Vagina (tissue), 2 donors: ENCODE data around the gene CCNG2. TPM values are rescaled to one million over a fixed set of nuclear protein-coding genes. Genes with fewer than 3 reads are reported as not detected.

ENCODE experiments used
- DNase-seq, 2 donors: peaks; one replicate each; pipeline ENCODE4 v3.0.0-alpha.2; 2017; ENCODE audit errors: extremely low spot score in 2 of 2
- H3K27ac ChIP-seq: fragments of 200-600 bp; sonication (generic); one replicate; pipeline ENCODE4 v1.5.1; 2019
- H3K27me3 ChIP-seq: fragments of 200-600 bp; sonication (generic); one replicate; pipeline ENCODE4 v1.5.1; 2019
- H3K36me3 ChIP-seq, 2 donors: fragments of 200-600 bp; sonication (generic); one replicate each; pipeline ENCODE4 v1.5.1; 2017 to 2019
- H3K4me1 ChIP-seq: fragments of 200-600 bp; sonication (generic); one replicate; pipeline ENCODE4 v1.5.1; 2019
- H3K4me3 ChIP-seq, 2 donors: fragments of 200-600 bp; sonication (generic); 1 replicate in 1 of 2; 2 replicates in 1 of 2; pipeline ENCODE4 v1.5.1; 2016 to 2019
- H3K9me3 ChIP-seq: fragments of 200-600 bp; sonication (generic); one replicate; pipeline ENCODE4 v1.5.1; 2019
- POLR2A ChIP-seq, 2 donors: fragments of 450-650 bp; IDR thresholded peaks; one replicate each; pipeline ENCODE4 v1.6.1; 2017; ENCODE audit warnings: antibody characterized with exemption in 2 of 2, mild to moderate bottlenecking in 2 of 2, moderate library complexity in 2 of 2
- POLR2AphosphoS5 ChIP-seq, 2 donors: sonication (generic); formaldehyde crosslinking; IDR thresholded peaks; one replicate each; pipeline ENCODE4 v1.9.0; 2017; ENCODE audit warnings: antibody characterized with exemption in 2 of 2, mild to moderate bottlenecking in 2 of 2, low read depth in 1 of 2; ENCODE audit not compliant: insufficient read depth in 1 of 2
- intact Hi-C: fragments of 100-400 bp; cut with DNase I; formaldehyde crosslinking; loops from one replicate; pipeline ENCODE4 v1.15.1; 2023
- total RNA-seq: library from RNA; depleted of rRNA; stranded (reverse); fragments of >200 nt; gene quantifications from one replicate; pipeline ENCODE4 v1.2.3, GENCODE V29; 2016
- TF ChIP-seq, protein P1 (sequence below), 3 experiments: fragments of 450-650 bp in 2 of 3; fragments of 200-600 bp in 1 of 3; sonication (generic) in 1 of 3; IDR thresholded peaks; one replicate each; pipeline ENCODE4 v1.5.1; 2017 to 2019; ENCODE audit warnings: antibody characterized with exemption in 3 of 3, mild to moderate bottlenecking in 2 of 3, moderate library complexity in 2 of 3

CCNG2 gene
- total RNA-seq, 1 donor from 2014 or later: 31.4 TPM

DNA sequence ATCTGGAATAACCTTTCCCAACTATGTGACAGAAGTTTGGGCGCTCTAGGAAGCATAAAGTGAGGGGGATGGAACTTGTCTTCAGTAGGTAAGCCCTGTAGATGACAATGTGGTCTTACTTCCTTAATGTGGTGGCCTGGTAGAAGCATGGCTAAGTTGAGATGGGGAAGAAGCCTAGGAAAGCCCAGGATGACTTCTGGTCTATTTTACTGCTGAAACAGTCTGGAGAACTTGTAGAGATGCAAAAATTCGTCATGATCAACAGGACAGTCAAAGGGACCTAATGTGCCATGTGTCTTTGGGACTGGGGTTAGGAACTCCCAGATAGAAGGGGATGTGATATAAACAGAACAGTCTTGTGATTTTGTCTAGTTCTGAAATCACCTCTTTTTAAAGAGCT, 40.8 kb downstream of the CCNG2 start:
- intact Hi-C loops: no loop called here
- H3K27ac ChIP-seq: no peak overlapping the region
- no peaks in the 10 kb centered on the region for H3K27me3 ChIP-seq
- no peak for DNase-seq
- TF ChIP-seq POLR2AphosphoS5 (IDR thresholded peaks at IDR 0.05; ENCODE audit: insufficient read depth in 1 of 2, low read depth in 1 of 2): no peak
- TF ChIP-seq POLR2A (IDR thresholded peaks at IDR 0.05): no peak
- TF ChIP-seq, protein P1, sequence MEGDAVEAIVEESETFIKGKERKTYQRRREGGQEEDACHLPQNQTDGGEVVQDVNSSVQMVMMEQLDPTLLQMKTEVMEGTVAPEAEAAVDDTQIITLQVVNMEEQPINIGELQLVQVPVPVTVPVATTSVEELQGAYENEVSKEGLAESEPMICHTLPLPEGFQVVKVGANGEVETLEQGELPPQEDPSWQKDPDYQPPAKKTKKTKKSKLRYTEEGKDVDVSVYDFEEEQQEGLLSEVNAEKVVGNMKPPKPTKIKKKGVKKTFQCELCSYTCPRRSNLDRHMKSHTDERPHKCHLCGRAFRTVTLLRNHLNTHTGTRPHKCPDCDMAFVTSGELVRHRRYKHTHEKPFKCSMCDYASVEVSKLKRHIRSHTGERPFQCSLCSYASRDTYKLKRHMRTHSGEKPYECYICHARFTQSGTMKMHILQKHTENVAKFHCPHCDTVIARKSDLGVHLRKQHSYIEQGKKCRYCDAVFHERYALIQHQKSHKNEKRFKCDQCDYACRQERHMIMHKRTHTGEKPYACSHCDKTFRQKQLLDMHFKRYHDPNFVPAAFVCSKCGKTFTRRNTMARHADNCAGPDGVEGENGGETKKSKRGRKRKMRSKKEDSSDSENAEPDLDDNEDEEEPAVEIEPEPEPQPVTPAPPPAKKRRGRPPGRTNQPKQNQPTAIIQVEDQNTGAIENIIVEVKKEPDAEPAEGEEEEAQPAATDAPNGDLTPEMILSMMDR (IDR thresholded peaks at IDR 0.05): no peak
- no peaks in the 10 kb centered on the region for H3K36me3 ChIP-seq
- H3K4me1 ChIP-seq: no peaks in the 10 kb centered on the region
- no peaks in the 10 kb centered on the region for H3K9me3 ChIP-seq
- no peak overlapping the region for H3K4me3 ChIP-seq

DNA sequence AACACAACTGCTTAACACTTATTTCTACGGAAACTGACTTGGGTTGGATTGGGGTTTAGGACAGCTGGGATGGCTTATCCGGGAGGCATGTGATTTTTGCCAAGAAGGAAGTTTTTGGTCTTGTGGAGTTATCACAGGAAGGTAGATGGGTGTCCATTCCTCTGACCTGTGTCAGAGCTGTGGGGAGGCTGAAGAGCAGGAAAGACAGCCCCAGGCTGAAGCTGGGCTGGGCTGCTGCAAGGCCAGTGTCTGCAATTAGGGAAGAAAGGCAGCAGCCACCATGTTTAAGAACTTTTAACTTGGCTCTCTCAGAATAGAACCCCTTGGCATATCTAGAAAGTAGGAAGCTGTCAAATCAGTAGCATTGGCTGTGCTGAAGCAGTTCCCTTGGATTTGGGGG, 42.3 kb downstream of the CCNG2 start:
- H3K27ac ChIP-seq: no peak overlapping the region
- TF ChIP-seq POLR2A (IDR thresholded peaks at IDR 0.05): no peak
- TF ChIP-seq, protein P1 (IDR thresholded peaks at IDR 0.05): no peak
- TF ChIP-seq POLR2AphosphoS5 (IDR thresholded peaks at IDR 0.05; ENCODE audit: insufficient read depth in 1 of 2, low read depth in 1 of 2): no peak
- no peaks in the 10 kb centered on the region for H3K9me3 ChIP-seq
- H3K4me3 ChIP-seq: no peak overlapping the region
- intact Hi-C loops: no loop called here
- DNase-seq: no peak
- no peaks in the 10 kb centered on the region for H3K36me3 ChIP-seq
- no peaks in the 10 kb centered on the region for H3K4me1 ChIP-seq
- no peaks in the 10 kb centered on the region for H3K27me3 ChIP-seq

GRCh38 chr4:77199701-77200100, 42.7 kb downstream of the CCNG2 start:
- H3K36me3 ChIP-seq: no peaks in the 10 kb centered on the region
- no peak overlapping the region for H3K4me3 ChIP-seq
- H3K9me3 ChIP-seq: no peaks in the 10 kb centered on the region
- H3K4me1 ChIP-seq: no peaks in the 10 kb centered on the region
- no peak for DNase-seq
- TF ChIP-seq POLR2AphosphoS5 (IDR thresholded peaks at IDR 0.05; ENCODE audit: insufficient read depth in 1 of 2, low read depth in 1 of 2): no peak
- TF ChIP-seq, protein P1 (IDR thresholded peaks at IDR 0.05): no peak
- no peak for TF ChIP-seq POLR2A (IDR thresholded peaks at IDR 0.05)
- no peak overlapping the region for H3K27ac ChIP-seq
- no peaks in the 10 kb centered on the region for H3K27me3 ChIP-seq
- intact Hi-C loops: loop anchor here (5.0 kb wide), 1 partner anchor 97 kb away; no protein-coding TSS in a partner anchor

DNA sequence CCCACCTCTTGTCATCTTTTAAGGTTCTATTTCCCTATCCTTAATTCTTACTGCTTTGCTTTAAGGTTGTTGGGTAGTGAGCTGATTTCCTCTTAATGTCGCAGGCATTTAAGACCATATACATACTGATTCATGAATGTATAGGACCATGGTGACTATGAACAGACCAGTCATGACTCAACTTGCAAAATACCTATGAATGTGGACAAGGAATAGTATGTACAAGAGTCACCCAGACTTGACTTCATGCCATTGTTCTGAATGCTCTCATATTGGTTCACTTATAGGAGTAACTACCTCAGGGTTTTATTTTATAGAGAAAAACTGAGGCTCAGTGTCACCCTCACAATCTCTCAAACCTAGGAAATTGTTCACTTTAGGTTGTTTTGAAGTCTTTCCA, 44.3 kb downstream of the CCNG2 start:
- Histone ChIP-seq H3K4me1 (no peaks in the 10 kb centered on the region), H3K36me3 (no peaks in the 10 kb centered on the region), H3K27ac (no peak overlapping the region), H3K27me3 (no peaks in the 10 kb centered on the region), H3K9me3 (no peaks in the 10 kb centered on the region), H3K4me3 (no peak overlapping the region)
- DNase-seq: no peak
- no peak for TF ChIP-seq POLR2A (IDR thresholded peaks at IDR 0.05)
- TF ChIP-seq, protein P1 (IDR thresholded peaks at IDR 0.05): no peak
- TF ChIP-seq POLR2AphosphoS5 (IDR thresholded peaks at IDR 0.05; ENCODE audit: insufficient read depth in 1 of 2, low read depth in 1 of 2): no peak
- intact Hi-C loops: loop anchor here (5.0 kb wide), 1 partner anchor 99 kb away; no protein-coding TSS in a partner anchor

DNA sequence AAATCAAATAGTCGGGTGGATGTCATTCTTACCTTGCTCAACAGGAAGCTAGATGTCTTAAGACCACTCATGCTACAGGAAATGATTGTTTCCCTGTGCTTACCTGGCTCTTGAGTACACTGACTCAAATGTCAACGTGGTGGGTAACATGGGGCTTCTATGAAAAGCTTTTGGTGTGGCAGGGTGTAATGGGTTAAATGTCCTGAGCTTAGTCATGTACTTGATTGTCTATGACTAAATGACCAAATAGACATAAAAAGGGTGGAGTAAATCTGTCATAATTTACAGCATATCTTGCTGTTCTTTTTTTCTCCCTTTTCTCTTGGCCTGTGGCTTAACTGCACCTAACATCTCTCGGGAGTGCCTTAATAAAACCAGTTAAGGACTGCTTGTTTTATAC, 44.9 kb downstream of the CCNG2 start:
- intact Hi-C loops: loop anchor here (5.0 kb wide), 1 partner anchor 100 kb away; no protein-coding TSS in a partner anchor
- no peaks in the 10 kb centered on the region for H3K9me3 ChIP-seq
- no peak overlapping the region for H3K4me3 ChIP-seq
- H3K36me3 ChIP-seq: no peaks in the 10 kb centered on the region
- no peak for DNase-seq
- no peak for TF ChIP-seq POLR2AphosphoS5 (IDR thresholded peaks at IDR 0.05; ENCODE audit: insufficient read depth in 1 of 2, low read depth in 1 of 2)
- TF ChIP-seq, protein P1 (IDR thresholded peaks at IDR 0.05): no peak
- TF ChIP-seq POLR2A (IDR thresholded peaks at IDR 0.05): no peak
- H3K27ac ChIP-seq: no peak overlapping the region
- no peaks in the 10 kb centered on the region for H3K4me1 ChIP-seq
- no peaks in the 10 kb centered on the region for H3K27me3 ChIP-seq
